GM23338 (cell line): ENCODE results near the gene FHAD1. TPM values are rescaled to one million over a fixed set of nuclear protein-coding genes. Genes with fewer than 3 reads are reported as not detected.

Experiments used
- ATAC-seq: fragments of 200-7000 bp; cut with Tn5 transposase; 3 replicates; pipeline ENCODE4 v1.9.1; 2020
- DNase-seq: peaks from one replicate; pipeline ENCODE4 v3.0.0-alpha.2; 2015; ENCODE audit warnings: low spot score
- H2AFZ ChIP-seq: fragments of 200-600 bp; sonication (generic); 2 replicates; pipeline ENCODE4 v1.8.0; 2016; ENCODE audit warnings: antibody characterized with exemption, mild to moderate bottlenecking, moderate library complexity
- H3F3A ChIP-seq: fragments of 200-600 bp; sonication (generic); replicated peaks from 2 replicates; pipeline ENCODE4 v1.8.0; 2017; ENCODE audit warnings: antibody characterized with exemption, mixed run types, low read depth
- H3K27ac ChIP-seq: fragments of 200-600 bp; sonication (generic); 2 replicates; pipeline ENCODE4 v1.6.1; 2016; ENCODE audit warnings: low read depth
- H3K27me3 ChIP-seq: fragments of 200-600 bp; sonication (generic); 2 replicates; pipeline ENCODE4 v1.8.0; 2016; ENCODE audit warnings: mild to moderate bottlenecking, mixed run types, moderate library complexity; ENCODE audit not compliant: insufficient read depth
- H3K36me3 ChIP-seq: fragments of 200-600 bp; sonication (generic); 2 replicates; pipeline ENCODE4 v1.8.0; 2016; ENCODE audit warnings: mild to moderate bottlenecking; ENCODE audit not compliant: insufficient read depth
- H3K4me1 ChIP-seq: fragments of 200-600 bp; sonication (generic); 2 replicates; pipeline ENCODE4 v1.8.0; 2016; ENCODE audit warnings: mild to moderate bottlenecking, moderate library complexity; ENCODE audit not compliant: insufficient read depth
- H3K4me2 ChIP-seq: fragments of 200-600 bp; sonication (generic); 2 replicates; pipeline ENCODE4 v1.7.1; 2017; ENCODE audit warnings: mixed run types
- H3K4me3 ChIP-seq: fragments of 200-600 bp; sonication (generic); 2 replicates; pipeline ENCODE4 v1.6.1; 2016; ENCODE audit warnings: mixed run types
- H3K79me2 ChIP-seq: fragments of 200-600 bp; sonication (generic); replicated peaks from 2 replicates; pipeline ENCODE4 v1.8.0; 2017; ENCODE audit warnings: mild to moderate bottlenecking; ENCODE audit not compliant: insufficient read depth
- H3K9me2 ChIP-seq: fragments of 200-600 bp; sonication (generic); 2 replicates; pipeline ENCODE4 v1.8.0; 2017; ENCODE audit not compliant: insufficient read depth
- H4K20me1 ChIP-seq: fragments of 200-600 bp; sonication (generic); replicated peaks from 2 replicates; pipeline ENCODE4 v1.8.0; 2017; ENCODE audit warnings: mild to moderate bottlenecking; ENCODE audit not compliant: insufficient read depth
- H3K27ac Mint-ChIP-seq: 2 replicates; pipeline ENCODE4 v1.8.0; 2020; ENCODE audit warnings: inconsistent platforms, mild to moderate bottlenecking, moderate library complexity, mixed read lengths
- H3K27me3 Mint-ChIP-seq: 3 replicates; pipeline ENCODE4 v1.8.0; 2022; ENCODE audit warnings: low read depth, mild to moderate bottlenecking, moderate library complexity, mixed read lengths, inconsistent platforms; ENCODE audit not compliant: insufficient read depth, poor library complexity
- H3K36me3 Mint-ChIP-seq: 3 replicates; pipeline ENCODE4 v1.8.0; 2021; ENCODE audit warnings: low read depth, mild to moderate bottlenecking, inconsistent platforms, moderate library complexity, mixed read lengths
- H3K4me1 Mint-ChIP-seq: 3 replicates; pipeline ENCODE4 v1.8.0; 2020; ENCODE audit warnings: mild to moderate bottlenecking, inconsistent platforms, mixed read lengths
- H3K4me3 Mint-ChIP-seq: 3 replicates; pipeline ENCODE4 v1.8.0; 2021; ENCODE audit warnings: moderate library complexity, mild to moderate bottlenecking, inconsistent platforms, mixed read lengths
- H3K9me3 Mint-ChIP-seq: 3 replicates; pipeline ENCODE4 v1.8.0; 2020; ENCODE audit warnings: moderate library complexity, mild to moderate bottlenecking, inconsistent platforms, mixed read lengths
- CREB1 ChIP-seq: fragments of 250-450 bp; sonication (Bioruptor Pico); IDR thresholded peaks from 2 replicates; pipeline ENCODE4 v1.5.0; 2020; ENCODE audit warnings: low read depth, mild to moderate bottlenecking, moderate library complexity
- EZH2 ChIP-seq: fragments of 200-600 bp; sonication (generic); IDR thresholded peaks from one replicate; pipeline ENCODE4 v1.8.0; 2017; ENCODE audit warnings: antibody characterized with exemption, mild to moderate bottlenecking, low read depth; ENCODE audit not compliant: unreplicated experiment
- EZH2phosphoT487 ChIP-seq: fragments of 200-600 bp; sonication (generic); IDR thresholded peaks from one replicate; pipeline ENCODE4 v1.8.1; 2018; ENCODE audit warnings: antibody characterized with exemption; ENCODE audit not compliant: unreplicated experiment
- JUNB ChIP-seq: IDR thresholded peaks from one replicate; pipeline ENCODE4 v1.6.1; 2016; ENCODE audit warnings: antibody characterized with exemption; ENCODE audit not compliant: unreplicated experiment
- NANOG ChIP-seq: IDR thresholded peaks from 2 replicates; pipeline ENCODE4 v1.6.1; 2016; ENCODE audit warnings: antibody characterized with exemption, borderline replicate concordance
- REST ChIP-seq: IDR thresholded peaks from one replicate; pipeline ENCODE4 v1.6.1; 2018; ENCODE audit warnings: antibody characterized with exemption; ENCODE audit not compliant: unreplicated experiment
- STAT1 ChIP-seq: IDR thresholded peaks from one replicate; pipeline ENCODE4 v1.6.1; 2016; ENCODE audit warnings: antibody characterized with exemption; ENCODE audit not compliant: unreplicated experiment
- ZNF114 ChIP-seq: fragments of 250-450 bp; sonication (Bioruptor Pico); IDR thresholded peaks from 2 replicates; pipeline ENCODE4 v1.5.0; 2020; ENCODE audit warnings: mild to moderate bottlenecking, moderate library complexity
- ZNF462 ChIP-seq: fragments of 250-450 bp; sonication (Bioruptor Pico); IDR thresholded peaks from 2 replicates; pipeline ENCODE4 v1.5.0; 2020; ENCODE audit warnings: mild to moderate bottlenecking, moderate library complexity
- polyA plus RNA-seq: library from polyadenylated mRNA; unstranded; fragments of >200 nt; fragmentation: Nextera tagmentation; extraction: Ambion mirVana; gene quantifications from 2 replicates; pipeline ENCODE4 v1.2.1, GENCODE V29; 2016
- total RNA-seq: library from RNA; depleted of rRNA; stranded (reverse); fragments of >200 nt; shearing (Covaris generic); gene quantifications from 2 replicates; pipeline ENCODE4 v1.2.3, GENCODE V29; 2014
- TF ChIP-seq, protein P1 (sequence below): IDR thresholded peaks from 2 replicates; pipeline ENCODE4 v1.6.1; 2016; ENCODE audit warnings: antibody characterized with exemption
- TF ChIP-seq, protein P2 (sequence below), 2 experiments: fragments of 200-600 bp in 1 of 2; sonication (generic) in 1 of 2; conservative IDR thresholded peaks; 2 replicates each; pipeline versions ENCODE4 v1.5.1 to v1.6.1; 2016 to 2017; ENCODE audit warnings: antibody characterized with exemption in 2 of 2, low read depth in 2 of 2, mild to moderate bottlenecking in 2 of 2, moderate library complexity in 1 of 2

Gene FHAD1
- total and polyA plus RNA-seq, 2 experiments from 2014 or later, result 1.8 to 3.3 TPM

DNA sequence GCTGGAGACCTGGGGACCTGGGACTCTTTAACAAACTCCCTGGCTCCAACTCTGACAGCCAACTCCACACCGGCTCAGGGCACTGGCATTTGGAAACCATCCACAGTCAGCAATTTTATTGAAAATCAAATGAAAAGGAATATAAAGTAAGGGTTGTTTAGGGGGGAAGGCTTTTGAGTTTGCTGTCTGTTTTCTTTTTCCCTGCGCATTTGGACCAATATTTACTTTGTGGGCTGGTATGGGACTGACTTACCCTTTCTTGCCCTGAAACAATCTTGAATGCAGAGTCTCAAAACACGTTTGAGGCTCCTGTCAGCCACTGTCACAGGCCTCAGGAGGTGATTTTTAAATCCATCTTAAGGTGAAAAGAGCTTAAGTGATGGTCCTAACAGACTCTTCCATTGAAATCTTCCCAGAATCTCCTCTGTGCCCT lies 147.3 kb downstream of the FHAD1 start (continued):
- TF ChIP-seq REST (no peak), EZH2 (no peak), STAT1 (no peak), CREB1 (CRISPR knock-in tag) (no peak), NANOG (no peak), JUNB (no peak)
- TF ChIP-seq, protein P1, sequence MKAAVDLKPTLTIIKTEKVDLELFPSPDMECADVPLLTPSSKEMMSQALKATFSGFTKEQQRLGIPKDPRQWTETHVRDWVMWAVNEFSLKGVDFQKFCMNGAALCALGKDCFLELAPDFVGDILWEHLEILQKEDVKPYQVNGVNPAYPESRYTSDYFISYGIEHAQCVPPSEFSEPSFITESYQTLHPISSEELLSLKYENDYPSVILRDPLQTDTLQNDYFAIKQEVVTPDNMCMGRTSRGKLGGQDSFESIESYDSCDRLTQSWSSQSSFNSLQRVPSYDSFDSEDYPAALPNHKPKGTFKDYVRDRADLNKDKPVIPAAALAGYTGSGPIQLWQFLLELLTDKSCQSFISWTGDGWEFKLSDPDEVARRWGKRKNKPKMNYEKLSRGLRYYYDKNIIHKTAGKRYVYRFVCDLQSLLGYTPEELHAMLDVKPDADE, result no peak

- ATAC-seq (no peak), DNase-seq (no peak)
- Histone ChIP-seq H3K27ac (no peak overlapping the region), H3K36me3 (no peaks in the 10 kb centered on the region), H3K9me2 (no peaks in the 10 kb centered on the region), H3K79me2 (no peaks in the 10 kb centered on the region), H4K20me1 (no peaks in the 10 kb centered on the region), H3F3A (no peaks in the 10 kb centered on the region), H3K4me2 (no peak overlapping the region), H3K27me3 (no peaks in the 10 kb centered on the region), H2AFZ (no peak overlapping the region), H3K4me1 (no peaks in the 10 kb centered on the region; the same call in 1 of the 2 replicates), H3K4me3 (no peak overlapping the region)
- Mint-ChIP-seq H3K4me1 (peaks cover 5% of the 10 kb centered on the region), H3K36me3 (peaks cover 13% of the 10 kb centered on the region), H3K27ac (no peak overlapping the region), H3K4me3 (no peak overlapping the region), H3K9me3 (peaks cover 24% of the 10 kb centered on the region), H3K27me3 (peaks cover 3% of the 10 kb centered on the region)
- TF ChIP-seq STAT1 (no peak), NANOG (no peak), CREB1 (CRISPR knock-in tag) (no peak), ZNF114 (CRISPR knock-in tag) (no peak), EZH2phosphoT487 (no peak), ZNF462 (CRISPR knock-in tag) (no peak)
- TF ChIP-seq, protein P2, sequence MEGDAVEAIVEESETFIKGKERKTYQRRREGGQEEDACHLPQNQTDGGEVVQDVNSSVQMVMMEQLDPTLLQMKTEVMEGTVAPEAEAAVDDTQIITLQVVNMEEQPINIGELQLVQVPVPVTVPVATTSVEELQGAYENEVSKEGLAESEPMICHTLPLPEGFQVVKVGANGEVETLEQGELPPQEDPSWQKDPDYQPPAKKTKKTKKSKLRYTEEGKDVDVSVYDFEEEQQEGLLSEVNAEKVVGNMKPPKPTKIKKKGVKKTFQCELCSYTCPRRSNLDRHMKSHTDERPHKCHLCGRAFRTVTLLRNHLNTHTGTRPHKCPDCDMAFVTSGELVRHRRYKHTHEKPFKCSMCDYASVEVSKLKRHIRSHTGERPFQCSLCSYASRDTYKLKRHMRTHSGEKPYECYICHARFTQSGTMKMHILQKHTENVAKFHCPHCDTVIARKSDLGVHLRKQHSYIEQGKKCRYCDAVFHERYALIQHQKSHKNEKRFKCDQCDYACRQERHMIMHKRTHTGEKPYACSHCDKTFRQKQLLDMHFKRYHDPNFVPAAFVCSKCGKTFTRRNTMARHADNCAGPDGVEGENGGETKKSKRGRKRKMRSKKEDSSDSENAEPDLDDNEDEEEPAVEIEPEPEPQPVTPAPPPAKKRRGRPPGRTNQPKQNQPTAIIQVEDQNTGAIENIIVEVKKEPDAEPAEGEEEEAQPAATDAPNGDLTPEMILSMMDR (conservative IDR thresholded peaks at IDR 0.05; ENCODE audit: low read depth in 2 of 2), result no peak
- TF ChIP-seq, protein P1, result no peak
Observed at GRCh38 chr1:15397236-15397635, 150.2 kb downstream of the FHAD1 start.
